H1 (cell line): Measurements from ENCODE around the gene MAPK1.

ENCODE experiments used
- CBX5 ChIP-seq: fragments of 300-800, 300-1000 bp; sonication (generic); IDR thresholded peaks from 2 replicates; pipeline ENCODE4 v1.7.1; 2016; ENCODE audit warnings: antibody characterized with exemption, low read length, low read depth
- CBX8 ChIP-seq: fragments of 300-800, 300-1000 bp; sonication (generic); IDR thresholded peaks from 2 replicates; pipeline ENCODE4 v1.7.1; 2016; ENCODE audit warnings: low read depth, low read length, borderline replicate concordance
- EGR1 ChIP-seq: IDR thresholded peaks from 2 replicates; pipeline ENCODE4 v1.6.1; 2011; ENCODE audit warnings: low read depth, low read length, borderline replicate concordance
- HDAC6 ChIP-seq: IDR thresholded peaks from one replicate; pipeline ENCODE4 v1.7.1; 2012; ENCODE audit warnings: low read depth, mild to moderate bottlenecking, inconsistent platforms, low read length, moderate library complexity
- JUND ChIP-seq: IDR thresholded peaks from 2 replicates; pipeline ENCODE4 v1.6.1; 2011; ENCODE audit warnings: mild to moderate bottlenecking, improper control_type of control experiment, low read length
- POLR2A ChIP-seq, 2 experiments: IDR thresholded peaks; 1 replicate in 1 of 2; 2 replicates in 1 of 2; pipeline ENCODE4 v1.6.1; 2011; ENCODE audit warnings: low read depth in 2 of 2, low read length in 2 of 2, mild to moderate bottlenecking in 2 of 2; ENCODE audit errors: control extremely low read depth in 1 of 2
- POLR2AphosphoS5 ChIP-seq: IDR thresholded peaks from 2 replicates; pipeline ENCODE4 v1.6.1; 2011; ENCODE audit warnings: low read depth, low read length
- RAD21 ChIP-seq, 2 experiments: IDR thresholded peaks in 1 of 2; conservative IDR thresholded peaks in 1 of 2; 2 replicates each; pipeline ENCODE4 v1.6.1; 2011; ENCODE audit warnings: low read depth in 2 of 2, low read length in 2 of 2, improper control_type of control experiment in 1 of 2, inconsistent platforms in 1 of 2, mild to moderate bottlenecking in 1 of 2, moderate library complexity in 1 of 2
- SP2 ChIP-seq: IDR thresholded peaks from 2 replicates; pipeline ENCODE4 v1.6.1; 2012; ENCODE audit warnings: mild to moderate bottlenecking, low read length, inconsistent platforms
- SUZ12 ChIP-seq: fragments of 200-600 bp; sonication (generic); IDR thresholded peaks from 2 replicates; pipeline ENCODE4 v1.6.1; 2012; ENCODE audit warnings: mild to moderate bottlenecking, inconsistent platforms, low read length, moderate library complexity, mixed read lengths
- ZNF274 ChIP-seq: IDR thresholded peaks from 2 replicates; pipeline ENCODE4 v1.7.0; 2012; ENCODE audit warnings: low read length, borderline replicate concordance; ENCODE audit errors: extremely low read depth
- TF ChIP-seq, protein P1 (sequence below), 3 experiments: IDR thresholded peaks; 1 replicate in 2 of 3; 2 replicates in 1 of 3; pipeline versions ENCODE4 v1.5.1 to v1.6.1; 2011; ENCODE audit warnings: low read length in 3 of 3, mild to moderate bottlenecking in 3 of 3, inconsistent platforms in 2 of 3, low read depth in 1 of 3, moderate library complexity in 1 of 3; ENCODE audit not compliant: insufficient read depth in 1 of 3; ENCODE audit errors: control extremely low read depth in 1 of 3
- TF ChIP-seq, protein P2 (sequence below): IDR thresholded peaks from 2 replicates; pipeline ENCODE4 v1.6.1; 2012; ENCODE audit warnings: inconsistent platforms
- TF ChIP-seq, protein P3 (sequence below): IDR thresholded peaks from 2 replicates; pipeline ENCODE4 v1.6.1; 2011; ENCODE audit warnings: low read depth, mild to moderate bottlenecking, low read length; ENCODE audit not compliant: insufficient read depth

DNA sequence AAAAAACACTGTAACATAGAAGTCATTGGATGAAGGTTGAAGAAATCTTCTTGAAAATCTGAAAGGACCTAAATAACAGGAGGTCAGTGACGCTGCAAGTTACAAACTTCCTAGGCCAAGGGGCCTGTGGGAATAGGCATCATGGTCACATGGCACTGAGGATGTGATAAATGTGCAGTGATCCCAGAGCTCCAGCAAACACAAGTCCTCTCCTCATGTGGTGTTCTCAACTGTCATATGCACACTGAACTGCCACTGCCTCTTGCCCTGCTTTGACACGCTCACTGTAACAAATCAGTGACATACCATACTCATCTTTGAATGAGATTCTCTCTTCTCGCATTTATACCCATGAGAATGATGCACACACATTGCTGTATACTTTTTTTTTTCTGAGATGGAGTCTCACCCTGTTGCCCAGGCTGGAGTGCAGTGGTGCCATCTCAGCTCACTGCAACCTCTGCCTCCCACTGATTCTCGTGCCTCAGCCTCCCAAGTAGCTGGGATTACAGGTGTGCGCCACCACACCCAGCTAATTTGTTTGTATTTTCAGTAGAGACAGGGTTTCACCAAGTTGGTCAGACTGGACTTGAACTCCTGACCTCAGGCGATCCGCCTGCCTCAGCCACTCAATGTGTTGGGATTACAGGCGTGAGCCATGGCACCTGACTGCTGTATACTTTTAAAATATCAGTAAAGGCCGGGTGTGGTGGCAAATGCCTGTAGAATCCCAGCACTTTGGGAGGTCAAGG is 66.7 kb downstream of the MAPK1 start:
- TF ChIP-seq, protein P1, sequence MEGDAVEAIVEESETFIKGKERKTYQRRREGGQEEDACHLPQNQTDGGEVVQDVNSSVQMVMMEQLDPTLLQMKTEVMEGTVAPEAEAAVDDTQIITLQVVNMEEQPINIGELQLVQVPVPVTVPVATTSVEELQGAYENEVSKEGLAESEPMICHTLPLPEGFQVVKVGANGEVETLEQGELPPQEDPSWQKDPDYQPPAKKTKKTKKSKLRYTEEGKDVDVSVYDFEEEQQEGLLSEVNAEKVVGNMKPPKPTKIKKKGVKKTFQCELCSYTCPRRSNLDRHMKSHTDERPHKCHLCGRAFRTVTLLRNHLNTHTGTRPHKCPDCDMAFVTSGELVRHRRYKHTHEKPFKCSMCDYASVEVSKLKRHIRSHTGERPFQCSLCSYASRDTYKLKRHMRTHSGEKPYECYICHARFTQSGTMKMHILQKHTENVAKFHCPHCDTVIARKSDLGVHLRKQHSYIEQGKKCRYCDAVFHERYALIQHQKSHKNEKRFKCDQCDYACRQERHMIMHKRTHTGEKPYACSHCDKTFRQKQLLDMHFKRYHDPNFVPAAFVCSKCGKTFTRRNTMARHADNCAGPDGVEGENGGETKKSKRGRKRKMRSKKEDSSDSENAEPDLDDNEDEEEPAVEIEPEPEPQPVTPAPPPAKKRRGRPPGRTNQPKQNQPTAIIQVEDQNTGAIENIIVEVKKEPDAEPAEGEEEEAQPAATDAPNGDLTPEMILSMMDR (IDR thresholded peaks at IDR 0.05; ENCODE audit: control extremely low read depth in 1 of 3, insufficient read depth in 1 of 3, low read depth in 1 of 3, low read length in 3 of 3): no peak
- TF ChIP-seq, protein P2, sequence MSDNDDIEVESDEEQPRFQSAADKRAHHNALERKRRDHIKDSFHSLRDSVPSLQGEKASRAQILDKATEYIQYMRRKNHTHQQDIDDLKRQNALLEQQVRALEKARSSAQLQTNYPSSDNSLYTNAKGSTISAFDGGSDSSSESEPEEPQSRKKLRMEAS: no peak
- TF ChIP-seq, protein P3, sequence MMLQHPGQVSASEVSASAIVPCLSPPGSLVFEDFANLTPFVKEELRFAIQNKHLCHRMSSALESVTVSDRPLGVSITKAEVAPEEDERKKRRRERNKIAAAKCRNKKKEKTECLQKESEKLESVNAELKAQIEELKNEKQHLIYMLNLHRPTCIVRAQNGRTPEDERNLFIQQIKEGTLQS: no peak
- no peak for TF ChIP-seq ZNF274
- TF ChIP-seq POLR2AphosphoS5: no peak
- TF ChIP-seq RAD21 (IDR thresholded peaks at IDR 0.05 in 1 of 2, conservative IDR thresholded peaks at IDR 0.05 in 1 of 2; ENCODE audit: low read depth in 2 of 2, low read length in 2 of 2): no peak
- no peak for TF ChIP-seq HDAC6
- no peak for TF ChIP-seq SP2
- no peak for TF ChIP-seq JUND
- TF ChIP-seq SUZ12: no peak
- TF ChIP-seq POLR2A (IDR thresholded peaks at IDR 0.05; ENCODE audit: control extremely low read depth in 1 of 2, low read depth in 2 of 2, low read length in 2 of 2): no peak
- no peak for TF ChIP-seq CBX8
- TF ChIP-seq CBX5: no peak
- no peak for TF ChIP-seq EGR1
